Esophagus (tissue), 2 donors: ENCODE data around the gene TRIM3. TPM values are rescaled to one million over a fixed set of nuclear protein-coding genes. Genes with fewer than 3 reads are reported as not detected.

Source experiments
- H3K27ac ChIP-seq, 2 donors: one replicate each; pipeline ENCODE4 v1.5.1; 2013; ENCODE audit warnings: low read depth in 2 of 2, mild to moderate bottlenecking in 2 of 2, inconsistent platforms in 1 of 2, low read length in 1 of 2, moderate library complexity in 1 of 2
- H3K27me3 ChIP-seq, 2 donors: one replicate each; pipeline ENCODE4 v1.6.1; 2013; ENCODE audit warnings: low read length in 2 of 2, control low read depth in 1 of 2, mild to moderate bottlenecking in 1 of 2; ENCODE audit not compliant: insufficient read depth in 2 of 2, control insufficient read depth in 1 of 2
- H3K36me3 ChIP-seq, 2 donors: one replicate each; pipeline ENCODE4 v1.6.1; 2013; ENCODE audit warnings: low read length in 1 of 2; ENCODE audit not compliant: control insufficient read depth in 2 of 2, insufficient read depth in 2 of 2
- H3K4me1 ChIP-seq, 2 donors: one replicate each; pipeline ENCODE4 v1.6.1; 2013; ENCODE audit warnings: low read length in 1 of 2; ENCODE audit not compliant: control insufficient read depth in 2 of 2, insufficient read depth in 2 of 2
- H3K4me3 ChIP-seq, 2 donors: one replicate each; pipeline ENCODE4 v1.5.1; 2013; ENCODE audit warnings: low read length in 2 of 2, mild to moderate bottlenecking in 2 of 2, low read depth in 1 of 2, moderate library complexity in 1 of 2
- H3K9me3 ChIP-seq, 2 donors: one replicate each; pipeline ENCODE4 v1.6.1; 2013; ENCODE audit warnings: mild to moderate bottlenecking in 2 of 2, low read depth in 1 of 2, low read length in 1 of 2, moderate library complexity in 1 of 2; ENCODE audit not compliant: control insufficient read depth in 2 of 2, insufficient read depth in 1 of 2
- WGBS, 2 donors: extraction: QIAGEN DNeasy Blood & Tissue Kit; methylation state at CpG; one replicate each; pipeline ENCODE4 v1.1.7; 2013; 5-methylcytosine and 5-hydroxymethylcytosine counted together
- polyA plus RNA-seq, 2 donors: library from polyadenylated mRNA; stranded (reverse); fragments of 200-250 nt; gene quantifications; one replicate each; pipeline ENCODE4 v1.2.3, GENCODE V29; 2013
- donor health status: healthy with polysubstance abuse.
- donor health status: Bipolar disorder and iron deficiency.

Gene TRIM3
- polyA plus RNA-seq, 2 donors: 7.5 to 7.6 TPM

DNA sequence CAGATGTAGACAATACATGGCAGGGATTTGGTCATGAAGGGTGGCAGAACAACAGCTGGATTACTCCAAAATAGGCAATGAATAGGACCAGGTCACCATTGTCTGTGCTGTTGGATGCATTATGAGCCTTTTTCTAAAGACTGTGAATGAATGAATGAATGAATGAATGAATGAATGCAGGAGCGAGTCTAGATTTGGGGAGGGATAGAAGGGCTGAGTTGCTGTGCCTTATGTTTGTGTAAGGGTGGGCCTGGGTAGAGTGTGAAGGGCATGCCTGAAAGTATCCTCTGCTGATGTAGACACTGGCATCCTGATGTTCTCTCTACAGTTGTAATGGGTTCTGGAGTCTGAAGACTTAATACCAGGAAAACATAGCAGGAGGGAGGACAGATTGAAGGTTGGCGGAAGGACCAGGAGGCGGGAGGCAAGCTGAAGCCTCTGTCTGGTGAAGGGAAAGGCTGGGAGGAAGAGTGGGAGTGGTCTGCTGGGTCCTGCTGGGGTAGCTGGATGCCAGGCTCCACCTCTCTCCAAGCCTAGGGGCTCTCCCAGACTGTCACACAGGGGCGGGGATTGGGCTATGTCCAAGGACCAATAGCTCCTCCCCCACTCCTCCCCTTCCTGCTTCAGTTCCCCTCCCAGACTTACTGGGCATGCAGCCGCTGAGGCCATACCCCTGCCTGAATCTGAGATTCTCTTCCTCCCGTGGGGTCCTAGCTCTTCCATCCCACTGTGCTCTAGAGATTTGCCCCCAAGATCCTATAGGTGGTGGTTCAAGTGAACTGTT, 4.8 kb downstream of the TRIM3 start:
- Histone ChIP-seq H3K4me3 (no peak overlapping the region), H3K4me1 (peaks cover 0 to 5% of the 10 kb centered on the region in 2 donors), H3K27me3 (no peaks in the 10 kb centered on the region), H3K36me3 (peaks cover 0 to 7% of the 10 kb centered on the region in 2 donors), H3K9me3 (no peaks in the 10 kb centered on the region), H3K27ac (peak overlapping the region in 1 of 2 donors; percentile 14)
- 38 to 49% methylated on average over 5 to 6 of the region's 6 CpGs for WGBS, 2 donors

DNA sequence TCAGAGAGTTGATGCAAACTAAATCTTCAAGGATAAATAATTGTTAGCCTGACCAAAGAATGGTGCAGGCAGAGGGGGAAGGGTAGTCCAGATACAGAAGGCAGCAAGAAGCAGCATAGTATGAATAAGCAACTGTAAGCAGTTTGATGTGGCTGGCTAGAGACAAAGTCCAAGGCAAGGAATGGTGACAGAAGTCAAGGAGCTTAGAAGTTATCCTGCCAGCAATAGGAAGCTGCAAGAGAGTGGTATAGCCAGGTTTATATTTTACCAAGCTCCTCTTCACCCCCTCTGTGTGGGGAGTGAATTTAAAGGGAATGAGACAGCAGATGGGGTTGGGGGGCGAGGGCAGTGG, 14.7 kb downstream of the TRIM3 start:
- WGBS, 2 donors: 74 to 90% methylated on average over 1 of the region's 1 CpG
- Histone ChIP-seq H3K4me1 (no peaks in the 10 kb centered on the region), H3K9me3 (peaks cover 0 to 2% of the 10 kb centered on the region in 2 donors), H3K27me3 (no peaks in the 10 kb centered on the region), H3K27ac (no peak overlapping the region), H3K4me3 (no peak overlapping the region), H3K36me3 (peaks cover 16 to 28% of the 10 kb centered on the region in 2 donors)

DNA sequence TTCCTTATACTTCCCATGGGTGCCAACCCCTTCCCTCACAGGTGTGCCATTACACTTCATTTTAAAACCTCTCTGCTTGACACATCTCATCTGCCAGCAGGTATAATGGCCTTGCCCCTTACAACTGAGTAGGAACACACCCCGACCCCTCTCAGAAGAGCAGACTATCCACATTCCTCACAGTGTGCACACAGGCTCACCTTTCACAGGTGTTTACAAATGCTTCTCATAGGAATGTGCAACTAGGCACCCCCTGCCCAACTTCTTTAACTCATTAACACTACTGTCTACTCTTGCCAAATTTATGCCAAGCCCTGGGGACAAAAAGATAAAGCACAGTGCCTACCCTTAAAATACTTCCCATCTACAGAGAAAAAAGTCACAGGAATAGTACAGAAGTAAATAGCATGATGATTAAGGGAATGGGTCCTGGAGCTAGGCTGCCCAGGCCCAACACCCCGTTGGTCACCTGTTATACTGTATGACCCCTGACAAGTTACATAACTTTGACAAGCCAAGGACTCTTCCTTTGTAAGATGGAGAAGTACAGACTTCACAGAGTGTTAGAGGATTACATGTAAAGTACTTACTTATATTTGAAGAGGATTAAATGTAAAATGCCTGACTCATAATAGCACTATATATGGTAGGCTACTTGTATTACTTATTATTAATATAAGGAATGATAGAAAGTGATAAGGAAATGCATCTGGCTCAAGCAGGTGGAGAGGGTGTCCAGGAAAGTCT, 15.2 kb downstream of the TRIM3 start:
- no peaks in the 10 kb centered on the region for H3K4me1 ChIP-seq
- H3K9me3 ChIP-seq: peaks cover 0 to 2% of the 10 kb centered on the region in 2 donors
- H3K36me3 ChIP-seq: peaks cover 13 to 24% of the 10 kb centered on the region in 2 donors
- H3K27me3 ChIP-seq: no peaks in the 10 kb centered on the region
- H3K4me3 ChIP-seq: no peak overlapping the region
- H3K27ac ChIP-seq: no peak overlapping the region
- 71 to 78% methylated on average over 2 of the region's 2 CpGs for WGBS, 2 donors

GRCh38 chr11:6457581-6458320, 16.0 kb downstream of the TRIM3 start:
- Histone ChIP-seq H3K4me3 (no peak overlapping the region), H3K27me3 (no peaks in the 10 kb centered on the region), H3K9me3 (peaks cover 0 to 2% of the 10 kb centered on the region in 2 donors), H3K4me1 (no peaks in the 10 kb centered on the region), H3K36me3 (peaks cover 11 to 24% of the 10 kb centered on the region in 2 donors), H3K27ac (no peak overlapping the region)
- 90 to 95% methylated on average over 26 of the region's 26 CpGs for WGBS, 2 donors

DNA sequence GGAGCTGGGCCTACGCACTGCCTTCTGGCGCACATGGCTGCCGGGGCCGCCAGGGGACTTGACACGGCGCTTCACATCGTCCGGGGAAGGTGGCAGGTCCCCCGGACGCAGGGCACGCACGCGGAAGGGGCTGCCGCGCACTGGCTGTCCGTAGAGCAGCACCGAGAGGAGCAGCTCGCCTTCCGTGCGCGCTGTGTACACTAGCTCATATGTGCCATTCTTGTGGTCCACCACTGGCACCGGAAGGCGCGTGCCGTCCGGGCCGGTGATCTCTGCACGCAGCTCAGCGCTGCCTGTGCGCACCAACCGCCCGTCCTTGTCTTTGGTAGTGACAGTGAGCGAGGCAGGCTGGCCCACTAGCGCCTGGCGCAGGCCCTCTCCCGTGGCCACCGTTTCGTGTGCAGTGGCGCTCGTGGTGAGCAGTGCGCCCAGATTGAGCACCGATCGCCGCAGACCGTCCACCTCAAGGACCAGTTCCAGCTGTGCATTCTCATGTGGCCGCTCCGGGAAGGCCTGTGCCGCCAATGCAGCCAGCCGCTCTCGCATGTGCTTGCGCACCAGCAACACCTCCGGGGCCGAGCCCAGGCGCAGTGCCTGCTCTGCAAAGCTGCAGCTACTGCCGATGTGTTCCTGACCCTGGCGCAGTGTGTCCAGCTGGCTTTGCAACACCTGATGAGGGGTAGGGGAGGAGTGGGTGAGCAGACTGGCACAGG, 17.2 kb downstream of the TRIM3 start:
- Histone ChIP-seq H3K27me3 (no peaks in the 10 kb centered on the region), H3K27ac (no peak overlapping the region), H3K4me1 (no peaks in the 10 kb centered on the region), H3K36me3 (peaks cover 11 to 24% of the 10 kb centered on the region in 2 donors), H3K4me3 (no peak overlapping the region), H3K9me3 (peaks cover 0 to 2% of the 10 kb centered on the region in 2 donors)
- WGBS, 2 donors: 96 to 97% methylated on average over 56 of the region's 56 CpGs

DNA sequence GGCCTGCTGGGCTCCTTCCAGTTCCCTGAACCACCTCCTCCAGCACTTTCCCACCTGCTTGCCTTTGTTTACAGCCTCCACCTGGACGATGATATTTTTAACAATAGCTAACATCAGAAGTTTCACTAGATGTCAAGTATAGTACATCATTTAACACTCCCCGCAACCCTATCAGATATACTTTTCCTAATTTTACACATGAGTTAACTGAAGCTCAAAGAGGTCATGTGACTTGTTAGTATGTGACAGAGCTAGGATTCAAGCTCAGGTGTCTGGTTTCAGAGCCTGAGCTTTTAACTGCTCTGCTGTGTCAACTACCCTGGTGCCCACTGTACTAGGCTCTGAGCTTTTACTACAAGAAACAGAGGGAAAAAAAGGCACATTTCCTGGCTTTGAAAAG, 18.7 kb downstream of the TRIM3 start:
- Histone ChIP-seq H3K27ac (no peak overlapping the region), H3K9me3 (peaks cover 0 to 2% of the 10 kb centered on the region in 2 donors), H3K27me3 (no peaks in the 10 kb centered on the region), H3K36me3 (peaks cover 11 to 29% of the 10 kb centered on the region in 2 donors), H3K4me1 (no peaks in the 10 kb centered on the region), H3K4me3 (no peak overlapping the region)
- 48 to 76% methylated on average over 2 of the region's 2 CpGs for WGBS, 2 donors

- Histone ChIP-seq H3K27ac (no peak overlapping the region), H3K4me3 (no peak overlapping the region), H3K27me3 (no peaks in the 10 kb centered on the region), H3K9me3 (peaks cover 0 to 2% of the 10 kb centered on the region in 2 donors), H3K4me1 (no peaks in the 10 kb centered on the region), H3K36me3 (peaks cover 12 to 40% of the 10 kb centered on the region in 2 donors)
- WGBS, 2 donors: 96 to 97% methylated on average over 2 of the region's 2 CpGs
Measured at GRCh38 chr11:6453152-6453551, 20.6 kb downstream of the TRIM3 start.

GRCh38 chr11:6452219-6452618, 21.5 kb downstream of the TRIM3 start:
- peaks cover 0 to 2% of the 10 kb centered on the region in 2 donors for H3K9me3 ChIP-seq
- H3K36me3 ChIP-seq: peaks cover 9 to 35% of the 10 kb centered on the region in 2 donors
- 81 to 86% methylated on average over 3 of the region's 3 CpGs for WGBS, 2 donors
- no peaks in the 10 kb centered on the region for H3K4me1 ChIP-seq
- H3K27me3 ChIP-seq: no peaks in the 10 kb centered on the region
- H3K4me3 ChIP-seq: no peak overlapping the region
- no peak overlapping the region for H3K27ac ChIP-seq

DNA sequence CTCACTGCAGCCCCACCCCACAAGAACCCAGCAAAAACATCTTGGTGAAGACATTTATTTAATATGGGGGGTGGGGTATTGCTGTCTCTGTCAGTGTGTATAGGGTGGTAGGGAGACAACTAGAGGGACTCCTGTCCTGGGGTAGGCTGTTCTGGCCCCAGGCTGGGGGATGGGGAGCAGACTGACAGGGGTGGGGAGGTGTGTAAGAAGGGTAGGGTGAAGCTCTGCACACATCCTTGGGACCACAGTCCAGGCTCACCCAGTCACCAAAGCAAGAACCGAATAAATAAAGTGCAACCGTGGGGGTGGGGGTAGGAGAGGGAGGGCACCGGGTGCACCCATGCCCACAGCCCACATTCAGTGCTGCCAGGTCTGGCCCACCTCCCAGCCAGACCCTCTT, 25.2 kb downstream of the TRIM3 start:
- H3K27ac ChIP-seq: no peak overlapping the region
- no peaks in the 10 kb centered on the region for H3K4me1 ChIP-seq
- no peaks in the 10 kb centered on the region for H3K9me3 ChIP-seq
- no peaks in the 10 kb centered on the region for H3K27me3 ChIP-seq
- H3K4me3 ChIP-seq: no peak overlapping the region
- 88 to 90% methylated on average over 3 of the region's 3 CpGs for WGBS, 2 donors
- peaks cover 3 to 15% of the 10 kb centered on the region in 2 donors for H3K36me3 ChIP-seq
